Inflammatory macrophage treated with lipopolysaccharide for 1 hour (primary cell): ENCODE measurements around the gene TBC1D28.
"Not testable (repeated sequence)": the region's sequence is repeated elsewhere in the genome, so short reads cannot be mapped to it uniquely, and the experiment has no call there.

Experiments
- DNase-seq, 2 donors: peaks; one replicate each; pipeline ENCODE4 v3.0.0-alpha.2; 2020 to 2022

TBC1D28 gene

GRCh38 chr17:18613016-18613415 lies 31.2 kb downstream of the TBC1D28 start:
- DNase-seq = not testable (repeated sequence)

GRCh38 chr17:18593138-18593537 lies 51.1 kb downstream of the TBC1D28 start:
- not testable (repeated sequence) for DNase-seq
